Adipocyte (in vitro differentiated cells): ENCODE results near the gene MRGPRD.

ENCODE experiments used
- DNase-seq: peaks from one replicate; pipeline ENCODE4 v3.0.0-alpha.2; 2015; ENCODE audit warnings: low read depth
- H3K27me3 ChIP-seq: replicated peaks from 2 replicates; pipeline ENCODE4 v1.7.0; 2013; ENCODE audit warnings: mild to moderate bottlenecking, low read length, moderate library complexity; ENCODE audit not compliant: control insufficient read depth, insufficient read depth
- H3K36me3 ChIP-seq: 2 replicates; pipeline ENCODE4 v1.7.0; 2013; ENCODE audit warnings: low read length, mild to moderate bottlenecking, moderate library complexity; ENCODE audit not compliant: control insufficient read depth, insufficient read depth, severe bottlenecking
- H3K4me1 ChIP-seq: 2 replicates; pipeline ENCODE4 v1.7.0; 2013; ENCODE audit warnings: mild to moderate bottlenecking, low read length, moderate library complexity; ENCODE audit not compliant: control insufficient read depth, insufficient read depth
- H3K4me3 ChIP-seq: 2 replicates; pipeline ENCODE4 v1.7.0; 2013; ENCODE audit warnings: mild to moderate bottlenecking, low read length, moderate library complexity
- H3K9ac ChIP-seq: 2 replicates; pipeline ENCODE4 v1.7.0; 2013; ENCODE audit warnings: mild to moderate bottlenecking, low read length, moderate library complexity
- H3K9me3 ChIP-seq: 2 replicates; pipeline ENCODE4 v1.7.0; 2013; ENCODE audit warnings: mild to moderate bottlenecking, low read length, moderate library complexity; ENCODE audit not compliant: control insufficient read depth

The MRGPRD gene

DNA sequence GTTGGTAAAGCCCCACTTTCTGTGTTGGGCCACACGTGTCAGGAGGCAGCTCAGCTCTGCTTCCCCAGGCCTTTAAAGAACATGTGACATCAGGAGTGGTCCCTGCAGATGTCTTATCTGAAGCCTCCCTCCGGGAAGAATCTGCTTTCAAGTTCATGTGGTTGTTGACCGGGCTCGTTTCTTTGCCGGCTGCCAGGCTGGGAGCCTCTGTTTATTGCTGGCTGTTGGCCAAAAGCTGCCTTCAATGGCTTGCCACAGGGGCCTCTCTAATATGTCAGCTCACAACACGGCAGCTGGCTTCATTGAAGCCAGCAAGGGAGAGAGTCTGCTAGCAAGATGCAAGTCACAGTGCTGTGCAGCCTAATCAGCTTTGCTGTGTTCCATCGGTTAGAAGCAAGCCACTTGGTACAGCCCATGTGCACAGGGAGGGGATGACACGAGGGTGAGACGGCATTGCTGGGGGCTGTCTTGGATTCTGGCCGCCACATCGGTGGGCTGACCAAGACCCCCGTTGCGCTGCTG is 17.7 kb upstream of the MRGPRD start:
- Histone ChIP-seq H3K27me3 (peaks cover 7% of the 10 kb centered on the region), H3K9ac (no peak overlapping the region), H3K9me3 (no peaks in the 10 kb centered on the region), H3K36me3 (no peaks in the 10 kb centered on the region), H3K4me3 (no peak overlapping the region), H3K4me1 (peaks cover 35% of the 10 kb centered on the region)
- DNase-seq: no peak

DNA sequence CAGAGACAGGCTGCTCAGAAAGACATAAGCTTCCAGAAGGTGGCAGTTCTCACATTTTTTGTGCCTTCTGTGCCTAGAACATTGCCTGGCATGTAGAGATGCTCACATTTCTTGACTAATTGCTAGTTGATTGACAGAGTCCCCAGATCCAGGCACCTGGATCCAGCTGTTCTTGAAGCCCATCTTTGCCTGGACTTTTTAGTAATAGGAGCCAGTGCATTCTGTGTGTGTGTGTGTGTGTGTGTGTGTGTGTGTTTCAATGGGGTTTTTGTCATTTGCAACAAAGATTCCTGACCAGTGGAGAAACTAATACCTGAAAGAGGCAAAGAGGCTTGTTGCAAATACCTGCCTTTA is 17.2 kb upstream of the MRGPRD start:
- no peak for DNase-seq
- no peak overlapping the region for H3K4me3 ChIP-seq
- no peaks in the 10 kb centered on the region for H3K9me3 ChIP-seq
- no peak overlapping the region for H3K9ac ChIP-seq
- peaks cover 10% of the 10 kb centered on the region for H3K27me3 ChIP-seq
- H3K4me1 ChIP-seq: peaks cover 35% of the 10 kb centered on the region
- no peaks in the 10 kb centered on the region for H3K36me3 ChIP-seq

DNA sequence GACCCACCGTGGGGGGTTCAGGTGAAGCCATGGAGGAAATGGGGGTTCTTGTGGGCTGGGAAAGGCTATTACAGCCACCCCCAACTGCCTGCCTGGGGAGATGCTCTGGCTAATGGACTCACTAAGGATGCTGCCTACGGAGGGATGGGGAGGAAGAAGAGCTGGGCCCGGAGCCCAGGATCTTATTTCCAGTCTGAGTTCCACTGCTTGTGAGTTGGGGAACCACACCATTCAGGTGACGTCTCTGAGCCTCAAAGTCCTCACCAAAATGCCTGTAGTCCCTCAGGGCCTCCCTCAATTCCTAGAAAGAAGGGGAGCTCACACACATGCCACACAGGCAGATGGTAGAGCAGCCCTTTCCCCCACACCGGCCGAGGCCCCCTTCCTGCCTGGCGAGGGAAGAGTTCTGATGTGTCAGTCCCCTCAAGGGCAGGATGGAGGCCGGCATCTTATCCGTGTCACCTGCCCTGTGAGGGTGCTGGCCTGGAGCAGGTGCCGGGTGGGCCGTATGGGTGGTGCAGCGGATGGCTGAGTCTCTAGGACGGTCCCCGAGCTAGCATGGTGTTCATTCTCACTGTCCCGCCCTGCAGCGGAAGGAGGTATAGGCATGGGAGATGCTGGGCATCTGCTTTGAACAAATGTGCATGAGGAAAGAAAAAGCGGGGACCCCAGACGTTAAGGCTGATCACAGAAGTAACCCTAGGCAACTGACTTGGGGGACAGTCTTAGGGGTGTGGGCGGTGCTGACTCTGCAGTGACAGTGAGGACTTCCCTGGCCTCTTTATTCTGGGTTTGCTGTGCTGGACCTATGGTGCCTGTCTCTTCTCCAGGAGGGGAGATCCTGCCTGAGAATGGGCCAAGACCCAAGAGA is 16.6 kb upstream of the MRGPRD start:
- no peak overlapping the region for H3K9ac ChIP-seq
- H3K4me1 ChIP-seq: peaks cover 33% of the 10 kb centered on the region
- H3K9me3 ChIP-seq: no peaks in the 10 kb centered on the region
- no peak for DNase-seq
- H3K36me3 ChIP-seq: no peaks in the 10 kb centered on the region
- H3K27me3 ChIP-seq: peaks cover 17% of the 10 kb centered on the region
- H3K4me3 ChIP-seq: no peak overlapping the region

DNA sequence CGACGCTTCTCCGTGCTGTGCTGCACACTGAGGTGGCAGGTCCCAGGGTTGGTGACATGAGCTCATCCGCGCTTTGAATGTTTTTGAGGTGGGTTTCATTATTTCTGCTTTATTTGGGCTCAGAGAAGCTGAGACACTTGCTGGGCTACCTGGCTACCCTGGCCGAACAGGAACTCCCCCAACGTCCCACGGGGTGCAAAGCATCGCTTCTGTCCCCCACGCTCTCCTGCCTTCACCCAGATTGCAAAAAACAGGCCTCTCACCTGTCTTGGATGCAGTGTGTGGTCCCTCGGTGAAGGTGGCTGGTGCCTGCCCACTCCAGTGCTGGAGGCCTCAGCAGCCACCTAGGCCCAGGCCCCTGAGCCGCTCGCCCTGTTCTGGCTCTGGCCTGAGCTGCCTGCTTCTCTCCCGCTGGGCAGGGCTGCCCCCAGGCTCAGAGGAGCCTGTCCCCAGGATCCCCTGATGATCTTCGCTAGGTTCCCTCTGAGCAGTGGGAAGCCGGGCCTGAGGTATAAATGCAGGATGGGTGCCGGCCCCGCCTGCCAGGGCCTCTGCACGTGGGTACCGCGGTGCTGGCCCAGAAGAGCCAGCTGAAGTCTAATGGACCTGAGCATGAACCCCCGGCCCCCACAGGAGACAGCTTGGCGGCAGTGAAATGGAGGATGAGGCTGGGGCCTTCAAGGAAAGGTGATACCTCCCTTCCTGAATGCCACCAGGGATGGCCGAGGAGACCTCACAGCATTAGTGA is 15.8 kb upstream of the MRGPRD start:
- no peak for DNase-seq
- H3K9ac ChIP-seq: no peak overlapping the region
- no peaks in the 10 kb centered on the region for H3K36me3 ChIP-seq
- H3K4me1 ChIP-seq: peaks cover 26% of the 10 kb centered on the region
- no peak overlapping the region for H3K4me3 ChIP-seq
- H3K9me3 ChIP-seq: no peaks in the 10 kb centered on the region
- peaks cover 21% of the 10 kb centered on the region for H3K27me3 ChIP-seq

DNA sequence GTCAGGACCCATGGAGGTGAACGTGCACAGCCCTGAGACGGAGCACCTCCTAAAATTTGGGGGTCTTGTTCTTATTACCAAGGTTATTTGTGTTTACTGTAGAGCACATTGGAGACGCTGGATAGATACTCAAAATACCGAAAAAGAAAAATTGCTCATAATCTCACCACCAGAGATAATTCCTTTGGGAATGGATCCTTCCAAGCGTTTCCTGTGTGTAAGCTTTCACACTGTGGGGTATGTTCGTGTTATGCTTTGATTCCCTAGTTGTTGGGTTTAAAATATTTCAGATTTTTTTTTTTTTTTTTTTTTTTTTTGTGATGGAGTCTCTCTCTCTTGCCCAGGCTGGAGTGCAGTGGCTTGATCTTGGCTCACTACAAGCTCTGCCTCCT is 14.1 kb upstream of the MRGPRD start:
- no peak overlapping the region for H3K9ac ChIP-seq
- no peaks in the 10 kb centered on the region for H3K9me3 ChIP-seq
- no peaks in the 10 kb centered on the region for H3K36me3 ChIP-seq
- DNase-seq: no peak
- no peak overlapping the region for H3K4me3 ChIP-seq
- H3K27me3 ChIP-seq: peaks cover 30% of the 10 kb centered on the region
- peaks cover 10% of the 10 kb centered on the region for H3K4me1 ChIP-seq

DNA sequence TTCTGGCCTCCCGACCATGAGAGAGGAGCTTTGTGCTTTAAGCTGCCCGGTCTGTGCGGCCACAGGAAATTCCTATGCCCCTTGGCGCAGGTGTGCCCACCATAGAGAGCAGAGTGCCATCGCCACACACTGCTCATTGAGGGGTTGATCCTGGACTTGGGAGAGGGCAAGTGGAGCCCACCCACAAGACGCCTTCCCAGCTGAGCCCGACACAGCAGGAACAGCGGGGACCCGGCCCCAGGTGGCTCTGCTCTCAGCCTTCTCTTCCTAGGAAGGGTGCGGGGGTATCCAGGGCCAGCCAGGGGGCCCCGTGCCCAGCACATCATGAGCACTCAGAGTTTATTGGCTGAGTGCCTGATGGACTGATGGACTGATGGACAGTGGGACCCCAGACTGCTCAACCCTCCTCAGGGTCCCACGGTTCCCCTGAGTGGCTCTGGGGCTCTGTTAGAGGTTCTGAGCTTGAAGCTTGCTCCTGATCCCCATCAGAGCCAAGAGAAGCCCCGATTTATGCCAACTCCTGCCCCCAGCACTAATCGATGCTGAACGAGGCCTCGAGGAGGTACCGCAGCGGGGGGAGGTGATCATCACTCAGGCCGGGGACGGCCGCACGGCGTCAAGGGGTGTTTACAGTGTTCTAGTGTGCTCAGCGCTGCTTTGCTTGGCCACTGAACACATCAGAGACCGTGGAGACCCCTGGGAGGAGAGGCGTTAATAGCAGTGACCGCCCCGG is 13.5 kb upstream of the MRGPRD start:
- Histone ChIP-seq H3K9me3 (no peaks in the 10 kb centered on the region), H3K4me3 (no peak overlapping the region), H3K9ac (no peak overlapping the region), H3K36me3 (no peaks in the 10 kb centered on the region), H3K27me3 (peaks cover 30% of the 10 kb centered on the region), H3K4me1 (peaks cover 10% of the 10 kb centered on the region)
- DNase-seq: no peak

DNA sequence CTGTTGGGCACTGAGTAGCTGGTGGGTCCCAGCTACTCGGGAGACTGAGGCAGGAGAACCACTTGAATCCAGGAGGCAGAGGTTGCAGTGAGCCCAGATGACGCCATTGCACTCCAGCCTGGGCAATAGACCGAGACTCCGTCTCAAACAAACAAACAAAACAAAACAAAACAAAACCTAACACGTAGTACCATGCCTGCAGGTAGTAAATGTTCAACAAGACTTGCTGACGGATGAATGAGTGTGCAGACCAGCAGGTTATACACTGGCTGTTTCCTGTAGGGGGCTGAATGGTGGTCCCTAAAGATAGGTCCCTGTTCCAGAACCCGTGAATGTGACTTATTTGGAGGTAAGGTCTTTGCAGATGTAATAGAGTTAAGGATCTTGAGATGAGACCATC is 12.8 kb upstream of the MRGPRD start:
- DNase-seq: no peak
- H3K27me3 ChIP-seq: peaks cover 30% of the 10 kb centered on the region
- H3K9ac ChIP-seq: no peak overlapping the region
- H3K4me1 ChIP-seq: peaks cover 5% of the 10 kb centered on the region
- H3K36me3 ChIP-seq: no peaks in the 10 kb centered on the region
- no peaks in the 10 kb centered on the region for H3K9me3 ChIP-seq
- H3K4me3 ChIP-seq: no peak overlapping the region

DNA sequence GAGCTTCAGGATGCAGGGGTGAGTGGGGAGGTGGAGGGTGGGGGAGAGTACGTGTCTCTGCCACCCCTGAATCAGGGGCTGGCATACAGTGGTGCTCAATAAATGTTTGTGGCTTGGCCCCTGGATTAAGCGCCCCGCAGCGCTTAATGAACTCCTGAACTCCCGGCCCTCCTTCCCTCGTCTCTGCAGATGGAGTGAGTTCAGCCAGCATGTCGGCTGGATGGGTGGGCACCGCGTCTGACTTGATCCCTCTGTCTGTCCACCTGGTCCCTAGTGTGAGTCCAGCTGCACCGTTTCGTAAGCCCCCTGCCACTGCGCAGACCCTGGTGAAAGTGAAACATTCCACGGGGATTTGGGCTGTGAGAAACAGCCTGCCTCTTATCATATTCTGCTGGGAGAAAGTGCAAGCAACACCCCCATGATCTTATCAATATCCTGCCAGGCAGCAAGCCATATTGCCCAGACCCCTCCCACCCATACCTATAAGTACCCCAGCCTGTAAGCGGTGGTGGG is 12.0 kb upstream of the MRGPRD start:
- no peak for DNase-seq
- no peaks in the 10 kb centered on the region for H3K9me3 ChIP-seq
- H3K4me3 ChIP-seq: no peak overlapping the region
- peaks cover 30% of the 10 kb centered on the region for H3K27me3 ChIP-seq
- no peak overlapping the region for H3K9ac ChIP-seq
- no peaks in the 10 kb centered on the region for H3K36me3 ChIP-seq
- H3K4me1 ChIP-seq: no peaks in the 10 kb centered on the region

DNA sequence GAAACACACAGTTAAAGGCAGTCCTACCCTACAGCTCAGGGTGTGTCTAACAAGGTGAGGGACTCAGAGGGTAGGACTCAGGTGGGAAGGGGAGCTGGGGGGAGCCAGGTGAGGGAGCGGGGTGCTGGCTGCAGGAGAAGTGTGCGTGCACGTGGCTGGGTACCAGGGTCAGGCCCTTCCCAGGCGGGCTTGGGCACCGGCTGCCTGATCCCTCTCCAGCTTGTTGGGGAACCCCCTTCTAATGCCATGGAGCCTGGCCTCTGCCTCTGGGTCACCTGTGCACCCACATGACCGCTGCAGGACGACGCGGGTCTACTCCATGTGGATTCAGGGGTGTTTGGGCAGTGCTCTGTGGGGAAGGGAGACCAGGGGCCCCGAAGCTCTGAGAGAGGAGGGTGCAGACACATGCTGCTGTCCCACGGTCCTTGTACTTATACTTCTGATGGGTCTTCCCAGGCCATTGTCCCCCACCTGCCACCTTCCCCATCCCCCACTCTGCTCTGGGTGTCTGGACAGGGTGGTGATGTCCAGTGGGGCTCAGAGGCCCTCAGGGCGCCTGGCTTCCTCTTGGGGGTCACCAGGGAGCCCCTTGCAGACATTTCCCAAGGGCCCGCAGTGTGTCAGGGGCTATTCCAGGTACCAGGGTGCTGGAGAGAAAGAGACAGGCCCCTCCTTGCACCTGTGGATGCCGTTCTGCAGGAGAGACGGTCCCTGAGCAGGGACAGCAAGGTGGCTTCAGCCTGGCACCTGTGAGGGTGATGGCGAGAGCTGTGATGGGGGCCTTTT is 10.4 kb upstream of the MRGPRD start:
- no peak overlapping the region for H3K4me3 ChIP-seq
- peaks cover 30% of the 10 kb centered on the region for H3K27me3 ChIP-seq
- no peak overlapping the region for H3K9ac ChIP-seq
- peaks cover 6% of the 10 kb centered on the region for H3K4me1 ChIP-seq
- no peaks in the 10 kb centered on the region for H3K36me3 ChIP-seq
- H3K9me3 ChIP-seq: peaks cover 5% of the 10 kb centered on the region
- no peak for DNase-seq

DNA sequence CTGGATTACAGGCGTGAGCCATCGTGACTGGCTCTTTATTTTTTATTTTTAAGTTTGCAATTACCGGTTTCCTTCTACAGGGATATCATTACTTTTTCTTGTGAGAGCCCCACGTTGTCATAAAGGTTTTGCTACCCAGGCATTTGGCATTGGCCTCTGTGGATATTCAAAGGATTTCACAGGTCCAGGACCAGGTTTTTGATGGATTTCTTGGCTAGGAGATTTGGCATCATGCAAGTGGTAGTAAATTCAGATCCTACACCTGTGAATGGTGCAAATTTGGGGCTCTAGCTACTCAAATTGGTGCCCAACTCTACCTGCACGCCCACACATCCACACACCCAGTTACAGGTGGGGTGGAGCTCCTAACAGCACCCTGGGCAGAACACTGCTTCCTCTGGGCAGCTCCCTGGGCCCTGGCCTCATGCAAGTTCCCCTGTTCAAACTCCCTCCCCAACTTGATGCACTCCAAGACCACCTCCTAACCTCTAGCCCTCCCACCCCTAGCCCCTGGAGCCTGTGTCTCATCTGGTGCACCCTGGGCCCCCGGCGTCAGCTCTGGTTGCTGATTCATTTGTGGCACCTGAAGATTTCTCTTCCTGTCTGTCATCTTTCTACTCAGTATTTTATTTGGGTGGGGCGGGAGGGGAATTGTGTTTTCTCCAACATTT is 9.3 kb upstream of the MRGPRD start:
- H3K9me3 ChIP-seq: peaks cover 5% of the 10 kb centered on the region
- H3K9ac ChIP-seq: no peak overlapping the region
- no peaks in the 10 kb centered on the region for H3K36me3 ChIP-seq
- H3K4me1 ChIP-seq: peaks cover 6% of the 10 kb centered on the region
- H3K27me3 ChIP-seq: peaks cover 30% of the 10 kb centered on the region
- H3K4me3 ChIP-seq: no peak overlapping the region
- DNase-seq: no peak
